SJSA1 (cell line): Measurements from ENCODE around the gene MBOAT1. TPM values are rescaled to one million over a fixed set of nuclear protein-coding genes. Genes with fewer than 3 reads are reported as not detected.

ENCODE experiments used
- DNase-seq, 2 experiments: peaks; one replicate each; pipeline ENCODE4 v3.0.0-alpha.2; 2015 to 2020; ENCODE audit warnings: low spot score in 2 of 2, low read depth in 1 of 2
- H3K27ac ChIP-seq: fragments of 250-450 bp; sonication (Bioruptor Pico); 2 replicates; pipeline ENCODE4 v1.5.1; 2020; ENCODE audit warnings: mild to moderate bottlenecking, moderate library complexity
- H3K27me3 ChIP-seq: fragments of 250-450 bp; sonication (Bioruptor Pico); replicated peaks from 2 replicates; pipeline ENCODE4 v1.5.1; 2020; ENCODE audit warnings: mild to moderate bottlenecking, moderate library complexity
- H3K36me3 ChIP-seq: fragments of 250-450 bp; sonication (Bioruptor Pico); 2 replicates; pipeline ENCODE4 v1.5.1; 2020; ENCODE audit warnings: mild to moderate bottlenecking
- H3K4me1 ChIP-seq: fragments of 250-450 bp; sonication (Bioruptor Pico); replicated peaks from 2 replicates; pipeline ENCODE4 v1.6.1; 2021; ENCODE audit warnings: mild to moderate bottlenecking
- H3K4me3 ChIP-seq: fragments of 250-450 bp; sonication (Bioruptor Pico); 2 replicates; pipeline ENCODE4 v1.5.1; 2020; ENCODE audit warnings: mild to moderate bottlenecking
- H3K9me3 ChIP-seq: fragments of 250-450 bp; sonication (Bioruptor Pico); replicated peaks from 2 replicates; pipeline ENCODE4 v1.5.1; 2020; ENCODE audit warnings: mild to moderate bottlenecking
- total RNA-seq: library from RNA; depleted of rRNA; stranded (reverse); fragments of >200 nt; shearing (Covaris generic); gene quantifications from 2 replicates; pipeline ENCODE4 v1.2.3, GENCODE V29; 2014

The MBOAT1 gene
- total RNA-seq, 1 experiment from 2014 or later: 56.6 TPM

DNA sequence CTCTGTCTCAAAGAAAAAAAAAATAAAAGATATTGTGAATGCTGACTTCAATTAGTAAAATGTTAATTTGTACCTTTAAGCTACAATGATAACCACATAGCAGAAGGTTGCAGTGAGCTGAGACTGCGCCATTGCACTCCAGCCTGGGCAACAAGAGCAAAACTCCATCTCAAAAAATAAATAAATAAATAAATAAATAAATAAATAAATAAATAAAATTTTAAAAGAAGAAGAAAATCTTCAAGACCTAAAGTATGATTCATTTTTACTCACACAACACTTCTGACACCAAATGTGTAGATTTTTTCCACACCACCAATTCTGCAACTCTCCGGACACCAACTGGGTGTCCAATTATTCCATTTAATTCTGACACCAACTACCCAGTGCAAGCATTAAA, 28.8 kb upstream of the MBOAT1 start:
- Histone ChIP-seq H3K4me1 (no peaks in the 10 kb centered on the region), H3K9me3 (peaks cover 5% of the 10 kb centered on the region; the same call in 1 of the 2 replicates), H3K27me3 (no peaks in the 10 kb centered on the region), H3K27ac (no peak overlapping the region), H3K4me3 (no peak overlapping the region), H3K36me3 (no peaks in the 10 kb centered on the region)
- no peak for DNase-seq

DNA sequence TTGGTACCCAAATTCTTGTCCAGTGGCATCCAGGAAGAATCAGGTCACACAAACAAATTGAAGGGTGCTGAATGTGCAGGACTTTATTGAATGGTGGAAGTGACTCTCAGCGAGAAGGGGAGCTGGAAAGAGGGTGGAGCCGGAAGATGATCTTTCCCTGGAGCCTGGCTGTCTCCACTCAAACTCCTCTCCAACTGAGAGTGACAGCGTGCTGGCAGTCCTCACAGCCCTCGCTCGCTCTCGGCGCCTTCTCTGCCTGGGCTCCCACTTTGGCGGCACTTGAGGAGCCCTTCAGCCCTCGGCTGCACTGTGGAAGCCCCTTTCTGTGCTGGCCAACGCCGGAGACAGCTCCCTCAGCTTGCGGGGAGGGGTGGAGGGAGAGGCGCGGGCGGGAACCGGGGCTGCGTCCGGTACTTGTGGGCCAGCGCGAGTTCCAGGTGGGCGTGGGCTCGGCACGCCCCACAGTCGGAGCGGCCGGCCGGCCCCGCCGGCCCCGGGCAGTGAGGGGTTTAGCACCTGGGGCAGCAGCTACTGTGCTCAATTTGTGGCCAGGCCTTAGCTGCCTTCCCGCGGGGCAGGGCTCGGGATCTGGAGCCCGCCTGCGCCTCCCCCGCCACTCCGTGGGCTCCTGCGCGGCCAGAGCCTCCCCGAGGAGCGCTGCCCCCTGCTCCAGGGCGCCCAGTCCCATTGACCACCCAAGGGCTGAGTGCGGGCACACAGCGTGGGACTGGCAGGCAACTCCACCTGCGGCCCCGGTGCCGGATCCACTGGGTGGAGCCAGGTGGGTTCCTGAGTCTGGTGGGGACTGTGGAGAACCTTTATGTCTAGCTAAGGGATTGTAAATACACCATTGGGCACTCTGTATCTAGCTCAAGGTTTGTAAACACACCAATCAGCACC, 26.7 kb upstream of the MBOAT1 start:
- DNase-seq: no peak
- Histone ChIP-seq H3K36me3 (no peaks in the 10 kb centered on the region), H3K9me3 (peaks cover 5% of the 10 kb centered on the region; the same call in 1 of the 2 replicates), H3K27ac (no peak overlapping the region), H3K27me3 (no peaks in the 10 kb centered on the region), H3K4me1 (no peaks in the 10 kb centered on the region), H3K4me3 (no peak overlapping the region)

DNA sequence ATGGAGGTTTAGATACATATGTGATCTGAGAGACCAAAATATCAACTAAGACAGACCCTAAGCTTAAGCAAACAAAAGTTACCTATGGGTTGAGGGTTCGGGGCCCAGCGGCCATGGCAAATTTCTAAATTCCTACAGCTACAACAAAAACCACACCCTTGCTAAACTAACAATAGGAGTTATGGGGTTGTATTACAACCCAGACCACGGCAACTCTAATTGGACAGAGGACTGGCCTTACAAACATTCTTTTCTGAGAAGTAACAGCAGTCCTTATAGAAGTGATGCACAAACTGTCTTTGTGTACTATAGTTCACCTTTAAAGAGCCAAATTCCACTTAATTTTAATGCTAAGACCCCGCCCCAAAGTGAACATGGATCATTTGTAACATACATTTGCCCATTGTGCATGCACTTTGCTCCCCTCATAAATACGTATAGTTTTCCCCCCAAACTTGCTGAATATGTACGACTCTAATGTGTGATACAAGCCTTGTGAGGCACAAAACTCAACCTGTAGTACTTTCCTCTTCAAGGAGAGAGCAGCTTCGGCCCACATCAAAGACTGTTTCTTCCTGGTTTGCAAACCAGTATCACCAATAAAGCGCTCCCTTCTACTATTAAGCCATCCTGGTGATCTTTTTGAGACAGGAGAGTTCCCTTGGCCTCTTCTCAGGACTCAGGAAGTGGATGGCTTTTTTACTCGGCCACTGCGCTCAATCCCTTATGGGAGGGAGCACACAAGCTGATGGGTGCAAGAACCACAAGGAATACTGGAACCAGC, 25.6 kb upstream of the MBOAT1 start:
- Histone ChIP-seq H3K27me3 (no peaks in the 10 kb centered on the region), H3K27ac (no peak overlapping the region), H3K9me3 (no peaks in the 10 kb centered on the region), H3K36me3 (no peaks in the 10 kb centered on the region), H3K4me1 (no peaks in the 10 kb centered on the region), H3K4me3 (no peak overlapping the region)
- no peak for DNase-seq

DNA sequence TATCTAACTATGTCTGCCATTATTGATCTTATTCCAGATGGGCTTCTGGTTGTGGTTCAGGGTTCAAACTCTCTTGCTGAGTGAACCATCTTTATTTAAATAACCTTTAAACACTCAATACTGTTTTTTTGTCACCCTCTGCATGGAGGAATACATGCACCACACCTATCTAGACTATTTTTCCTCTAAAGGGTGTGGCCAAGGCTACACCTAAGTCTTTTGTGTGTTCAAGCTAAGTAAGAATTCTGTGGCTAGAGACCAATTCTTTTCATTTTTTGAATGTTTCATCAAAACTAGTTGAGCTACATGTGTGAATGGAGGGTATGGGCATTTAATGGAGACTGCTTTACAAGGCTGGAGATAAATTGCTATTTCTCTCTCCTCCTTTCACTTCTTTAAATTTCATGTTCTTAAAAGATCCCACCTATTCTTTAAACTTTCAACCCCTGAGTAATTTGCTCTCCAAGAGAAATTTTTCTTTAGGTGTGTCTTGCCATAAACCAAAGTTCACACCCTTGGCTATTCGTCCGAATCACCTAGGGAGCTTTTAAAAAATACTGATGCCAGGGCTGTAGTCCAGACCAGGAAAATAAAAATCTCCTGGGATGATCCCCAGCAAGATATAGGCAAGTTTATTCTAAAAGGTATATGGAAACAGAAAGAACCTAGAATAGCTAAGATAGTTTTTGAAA, 24.8 kb upstream of the MBOAT1 start:
- Histone ChIP-seq H3K27me3 (no peaks in the 10 kb centered on the region), H3K4me1 (no peaks in the 10 kb centered on the region), H3K27ac (no peak overlapping the region), H3K36me3 (no peaks in the 10 kb centered on the region), H3K9me3 (no peaks in the 10 kb centered on the region), H3K4me3 (no peak overlapping the region)
- DNase-seq: no peak

DNA sequence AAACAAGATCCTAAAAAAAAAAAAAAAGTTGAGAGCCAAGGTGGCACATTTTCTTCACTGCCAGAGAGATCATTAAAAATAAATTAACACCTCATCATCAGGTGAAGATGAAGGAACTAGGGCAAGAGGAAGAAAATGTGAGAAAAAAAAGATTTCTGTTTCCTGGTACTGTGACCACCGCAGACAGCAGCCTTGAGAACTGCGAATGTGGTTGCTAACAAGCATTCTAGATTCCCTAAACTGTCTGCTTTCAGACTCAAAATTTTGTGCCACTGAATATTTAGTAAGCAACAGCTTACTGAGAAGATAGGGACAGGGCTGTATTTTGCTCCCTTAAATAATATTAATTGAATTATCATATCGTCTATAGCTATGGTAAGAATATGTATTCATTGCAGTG, 24.1 kb upstream of the MBOAT1 start:
- H3K36me3 ChIP-seq: no peaks in the 10 kb centered on the region
- no peak overlapping the region for H3K27ac ChIP-seq
- no peaks in the 10 kb centered on the region for H3K9me3 ChIP-seq
- H3K4me3 ChIP-seq: no peak overlapping the region
- H3K4me1 ChIP-seq: no peaks in the 10 kb centered on the region
- no peaks in the 10 kb centered on the region for H3K27me3 ChIP-seq
- no peak for DNase-seq

DNA sequence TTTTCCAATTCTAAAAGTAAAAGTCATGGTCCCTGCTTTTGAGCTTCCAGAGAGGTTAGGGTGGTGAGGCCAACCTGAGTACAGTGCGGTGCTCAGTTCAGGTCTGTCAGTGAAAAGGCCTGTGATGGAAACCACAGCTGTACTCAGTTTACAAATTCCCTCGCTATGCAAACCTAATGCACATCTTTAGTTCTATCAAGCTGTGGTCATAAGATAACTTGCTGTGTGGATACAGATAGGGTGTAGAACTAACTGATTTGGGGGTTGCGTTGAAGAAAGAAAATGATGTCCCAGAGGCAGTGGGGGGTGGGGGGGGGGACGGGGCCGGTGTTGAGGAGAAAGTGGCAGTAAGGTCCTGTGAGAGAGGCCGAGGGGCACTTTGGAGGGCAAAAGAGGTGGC, 22.8 kb upstream of the MBOAT1 start:
- Histone ChIP-seq H3K4me1 (no peaks in the 10 kb centered on the region), H3K4me3 (no peak overlapping the region), H3K27me3 (no peaks in the 10 kb centered on the region), H3K27ac (no peak overlapping the region), H3K9me3 (no peaks in the 10 kb centered on the region), H3K36me3 (no peaks in the 10 kb centered on the region)
- no peak for DNase-seq

DNA sequence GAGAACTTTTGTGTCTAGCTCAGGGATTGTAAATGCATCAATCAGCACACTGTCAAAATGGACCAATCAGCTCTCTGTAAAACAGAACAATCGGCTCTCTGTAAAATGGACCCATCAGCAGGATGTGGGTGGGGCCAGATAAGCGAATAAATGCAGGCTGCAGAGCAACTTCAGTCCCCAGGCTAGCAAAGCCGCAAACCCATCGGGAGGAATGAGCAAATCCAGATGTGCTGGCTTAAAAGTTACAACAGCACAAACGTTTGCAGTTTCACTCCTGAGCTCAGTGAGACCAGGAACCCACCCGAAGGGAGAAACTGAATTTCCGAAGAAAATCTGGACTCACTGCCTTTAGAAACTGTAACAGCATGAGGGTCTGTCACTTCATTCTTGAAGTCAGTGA, 21.9 kb upstream of the MBOAT1 start:
- no peaks in the 10 kb centered on the region for H3K4me1 ChIP-seq
- H3K27me3 ChIP-seq: no peaks in the 10 kb centered on the region
- DNase-seq: no peak
- H3K4me3 ChIP-seq: no peak overlapping the region
- no peaks in the 10 kb centered on the region for H3K9me3 ChIP-seq
- no peaks in the 10 kb centered on the region for H3K36me3 ChIP-seq
- H3K27ac ChIP-seq: no peak overlapping the region

DNA sequence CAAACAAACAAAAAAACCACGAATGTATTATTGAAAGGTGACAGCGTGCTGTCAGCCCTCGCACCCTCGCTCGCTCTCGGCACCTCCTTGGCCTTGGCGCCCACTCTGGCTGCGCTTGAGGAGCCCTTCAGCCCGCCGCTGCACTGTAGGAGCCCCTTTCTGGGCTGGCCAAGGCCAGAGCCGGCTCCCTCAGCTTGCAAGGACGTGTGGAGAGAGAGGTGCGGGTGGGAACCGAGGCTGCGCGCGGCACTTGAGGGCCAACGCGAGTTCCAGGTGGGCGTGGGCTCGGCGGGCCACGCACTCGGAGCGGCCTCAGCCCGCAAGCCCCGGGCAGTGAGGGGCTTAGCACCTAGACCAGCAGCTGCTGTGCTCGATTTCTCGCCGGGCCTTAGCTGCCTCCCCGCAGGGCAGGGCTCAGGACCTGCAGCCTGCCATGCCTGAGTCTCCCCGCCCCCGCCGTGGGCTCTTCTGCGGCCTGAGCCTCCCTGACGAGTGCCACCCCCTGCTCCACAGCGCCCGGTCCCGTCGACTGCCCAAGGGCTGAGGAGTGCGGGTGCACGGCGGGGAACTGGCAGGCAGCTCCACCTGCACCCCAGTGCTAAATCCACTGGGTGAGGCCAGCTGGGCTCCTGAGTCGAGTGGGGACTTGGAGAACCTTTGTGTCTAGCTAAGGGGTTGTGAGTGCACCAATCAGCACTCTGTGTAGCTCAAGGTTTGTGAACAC, 20.9 kb upstream of the MBOAT1 start:
- no peak for DNase-seq
- Histone ChIP-seq H3K9me3 (no peaks in the 10 kb centered on the region), H3K27ac (no peak overlapping the region), H3K4me1 (no peaks in the 10 kb centered on the region), H3K4me3 (no peak overlapping the region), H3K27me3 (no peaks in the 10 kb centered on the region), H3K36me3 (no peaks in the 10 kb centered on the region)

DNA sequence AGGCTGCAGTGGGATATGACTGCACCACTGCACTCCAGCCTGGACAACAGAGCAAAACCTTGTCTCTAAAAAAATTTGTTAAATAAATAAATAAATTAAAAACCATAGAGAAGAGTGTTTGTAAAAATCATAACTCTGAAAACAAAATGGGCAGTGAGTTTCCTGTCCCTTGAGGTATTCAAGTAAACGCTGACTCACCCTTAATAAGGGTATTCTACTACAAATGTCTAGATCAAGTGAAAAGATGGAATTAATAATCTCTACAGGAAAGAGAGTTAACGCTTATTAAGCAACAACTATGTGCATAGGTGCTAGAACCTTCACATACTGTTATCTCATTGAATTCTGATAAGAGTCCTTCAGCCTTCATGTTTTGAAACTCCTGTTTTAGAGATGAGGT, 19.9 kb upstream of the MBOAT1 start:
- Histone ChIP-seq H3K36me3 (no peaks in the 10 kb centered on the region), H3K9me3 (no peaks in the 10 kb centered on the region), H3K4me1 (no peaks in the 10 kb centered on the region), H3K27me3 (no peaks in the 10 kb centered on the region), H3K4me3 (no peak overlapping the region), H3K27ac (no peak overlapping the region)
- DNase-seq: no peak

DNA sequence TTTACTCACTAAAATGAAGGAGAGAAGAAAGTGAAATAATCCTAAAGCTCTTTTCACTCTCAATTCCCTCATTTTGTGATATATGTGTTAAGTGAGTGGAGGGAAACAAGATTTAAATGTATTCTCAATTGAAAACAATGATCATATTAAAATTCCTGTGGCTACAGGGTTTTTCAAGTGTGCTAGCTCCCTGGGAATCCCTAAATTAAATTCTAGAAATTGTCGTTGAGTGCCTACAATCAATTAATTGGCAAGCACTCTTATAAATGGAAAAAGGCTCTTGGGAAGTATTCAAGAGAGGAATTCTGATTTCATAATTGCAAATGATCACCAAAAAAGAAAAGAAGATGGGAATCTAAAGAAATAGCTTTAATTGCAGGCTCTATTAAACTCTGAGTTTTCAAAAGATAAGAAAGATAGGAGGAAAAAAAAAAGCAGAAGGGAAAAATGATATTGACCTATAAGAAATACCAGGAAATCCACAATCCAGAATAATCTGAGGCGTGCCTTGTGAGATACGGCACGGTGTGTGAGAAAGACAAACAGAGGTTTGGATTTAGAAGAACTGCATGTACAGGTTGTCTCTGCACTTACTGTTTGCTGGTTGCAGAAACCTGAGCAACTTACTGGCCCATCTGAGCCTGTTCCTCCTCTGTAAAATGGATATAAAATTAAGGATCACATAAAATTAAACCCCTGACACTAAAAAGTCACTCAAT, 18.3 kb upstream of the MBOAT1 start:
- no peak overlapping the region for H3K4me3 ChIP-seq
- no peak for DNase-seq
- no peaks in the 10 kb centered on the region for H3K36me3 ChIP-seq
- H3K27ac ChIP-seq: no peak overlapping the region
- no peaks in the 10 kb centered on the region for H3K4me1 ChIP-seq
- H3K27me3 ChIP-seq: no peaks in the 10 kb centered on the region
- H3K9me3 ChIP-seq: no peaks in the 10 kb centered on the region

DNA sequence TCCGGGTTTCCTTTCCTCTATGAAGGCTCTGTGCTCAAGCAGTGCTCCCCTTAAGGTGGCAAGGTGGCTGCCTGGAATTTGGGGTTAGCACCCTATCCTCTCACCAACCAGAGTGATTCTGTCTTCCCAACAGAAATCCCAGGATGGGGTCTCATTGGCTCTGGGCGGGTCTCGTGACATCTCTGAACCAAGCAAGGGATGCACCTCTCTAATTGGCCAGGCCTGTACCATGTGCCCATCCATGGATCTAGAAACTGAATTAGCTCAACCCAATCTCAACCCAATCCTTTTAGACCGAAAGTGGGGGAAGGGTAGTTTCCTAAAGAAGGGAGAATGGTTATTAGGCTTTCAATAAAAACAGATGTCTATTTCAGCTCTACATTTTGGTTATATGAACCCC, 17.6 kb upstream of the MBOAT1 start:
- no peak overlapping the region for H3K27ac ChIP-seq
- no peak overlapping the region for H3K4me3 ChIP-seq
- no peaks in the 10 kb centered on the region for H3K9me3 ChIP-seq
- H3K36me3 ChIP-seq: no peaks in the 10 kb centered on the region
- no peaks in the 10 kb centered on the region for H3K4me1 ChIP-seq
- H3K27me3 ChIP-seq: no peaks in the 10 kb centered on the region
- no peak for DNase-seq

DNA sequence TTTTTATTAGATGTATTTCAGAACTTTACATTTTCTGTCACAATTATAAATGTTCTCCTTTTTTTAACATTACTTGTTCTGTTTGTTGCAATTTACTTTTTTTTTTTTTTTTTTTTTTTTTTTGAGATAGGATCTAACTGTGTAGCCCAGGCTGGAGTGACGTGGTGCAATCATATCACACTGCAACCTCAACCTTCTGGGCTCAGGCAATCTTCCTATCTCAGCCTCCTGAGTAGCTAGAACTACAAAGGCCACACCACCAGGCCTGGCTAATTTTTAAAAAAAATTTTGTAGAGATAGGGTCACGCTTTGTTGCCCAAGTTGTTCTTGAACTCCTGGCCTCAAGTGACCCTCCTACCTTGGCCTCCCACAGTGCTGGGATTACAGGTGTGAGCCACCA, 15.1 kb upstream of the MBOAT1 start:
- H3K4me1 ChIP-seq: no peaks in the 10 kb centered on the region
- H3K36me3 ChIP-seq: no peaks in the 10 kb centered on the region
- H3K27ac ChIP-seq: no peak overlapping the region
- no peaks in the 10 kb centered on the region for H3K27me3 ChIP-seq
- DNase-seq: no peak
- H3K4me3 ChIP-seq: no peak overlapping the region
- no peaks in the 10 kb centered on the region for H3K9me3 ChIP-seq

DNA sequence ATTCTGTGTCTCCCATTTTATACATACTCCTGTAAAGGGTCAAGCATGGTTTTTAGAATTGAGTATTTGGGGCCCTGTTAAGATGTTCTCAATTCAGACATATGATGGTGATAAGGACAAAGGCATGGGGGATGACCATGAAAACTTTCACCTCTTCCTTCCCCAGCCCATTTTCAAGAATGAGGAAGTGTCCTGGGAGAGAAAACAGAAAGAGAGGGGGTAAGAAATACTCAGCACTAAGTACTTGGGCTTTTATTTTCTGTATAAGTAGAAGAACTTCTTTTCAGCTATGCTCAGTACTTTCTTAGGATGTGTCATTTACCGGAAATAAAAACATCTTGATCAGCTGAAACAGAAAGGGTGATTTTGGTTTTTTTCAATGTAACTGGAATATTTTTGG, 10.9 kb upstream of the MBOAT1 start:
- no peak overlapping the region for H3K4me3 ChIP-seq
- H3K36me3 ChIP-seq: no peaks in the 10 kb centered on the region
- no peaks in the 10 kb centered on the region for H3K27me3 ChIP-seq
- H3K4me1 ChIP-seq: no peaks in the 10 kb centered on the region
- DNase-seq: no peak
- H3K9me3 ChIP-seq: no peaks in the 10 kb centered on the region
- no peak overlapping the region for H3K27ac ChIP-seq
